NK-92 treated with Interleukin-12 subunit alpha and Interleukin-12 subunit beta, amount 100 ng/mL, for 24 hours (cell line): Measurements from ENCODE around the gene SEMA3C.

Experiments used
- DNase-seq: peaks from one replicate; lab custom pipeline; 2025; lab: John Stamatoyannopoulos, UW

The SEMA3C gene

DNA sequence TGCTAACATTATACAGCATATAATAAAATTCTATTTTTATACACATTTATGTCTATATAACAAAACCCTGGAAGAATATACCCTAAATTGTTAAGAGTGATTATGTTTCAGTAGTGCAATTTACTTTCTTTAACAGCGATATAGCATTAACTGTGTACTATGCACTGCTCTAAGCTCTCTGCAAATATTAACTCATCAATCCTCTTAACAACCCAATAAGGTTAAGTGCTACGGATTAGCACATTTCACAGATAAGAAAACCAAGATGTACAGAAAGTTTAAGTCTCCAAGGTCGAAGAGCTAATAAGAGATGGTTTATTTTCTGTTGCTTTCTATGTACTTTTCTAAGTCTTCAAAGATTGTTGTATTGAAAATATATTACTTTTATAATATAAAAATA is 95.8 kb downstream of the SEMA3C start:
- DNase-seq = no peak

DNA sequence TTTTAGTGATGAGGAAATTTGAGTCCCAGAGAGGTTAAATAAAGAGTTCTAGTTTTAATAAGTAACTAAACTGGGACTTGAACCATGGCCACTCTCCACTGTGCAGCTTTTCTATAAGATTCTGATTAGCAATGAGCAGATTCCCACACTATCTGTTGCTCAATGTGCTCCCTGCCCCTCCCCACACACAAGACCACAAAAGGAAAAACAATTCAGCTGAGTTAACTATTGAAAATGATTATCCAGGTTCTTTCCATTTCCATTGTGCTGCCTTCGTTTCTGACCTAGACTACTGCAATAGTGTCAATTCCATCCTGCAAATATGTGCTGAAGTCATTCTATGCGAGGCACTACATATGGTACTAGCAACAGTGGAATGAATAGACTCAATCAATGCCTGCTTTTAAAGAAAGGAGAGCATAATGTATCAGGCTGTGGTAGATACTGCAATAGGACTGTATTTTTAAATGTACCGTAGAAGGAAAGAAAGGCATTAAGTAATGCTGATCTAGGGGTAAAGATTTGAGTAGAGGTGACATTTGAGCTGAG is 97.0 kb downstream of the SEMA3C start:
- DNase-seq = no peak

DNA sequence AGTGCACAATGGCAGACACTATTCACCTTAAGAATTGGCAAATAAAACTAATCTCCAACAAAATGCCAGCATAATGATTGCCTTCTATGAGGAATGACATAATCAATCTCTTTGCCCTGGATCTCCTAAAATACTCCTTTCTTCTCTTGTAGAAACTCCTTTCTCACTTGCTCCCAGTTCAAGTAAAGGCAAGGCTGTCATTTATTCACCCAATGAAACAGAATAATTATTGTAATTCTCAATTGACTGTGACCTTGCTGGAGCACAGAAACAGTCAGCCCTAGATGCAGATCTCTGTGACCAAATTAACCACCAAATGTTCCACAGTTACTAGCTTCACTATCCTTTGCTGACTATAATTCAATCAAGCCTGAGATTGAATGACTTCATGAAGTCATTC is 99.3 kb downstream of the SEMA3C start:
- DNase-seq = no peak

DNA sequence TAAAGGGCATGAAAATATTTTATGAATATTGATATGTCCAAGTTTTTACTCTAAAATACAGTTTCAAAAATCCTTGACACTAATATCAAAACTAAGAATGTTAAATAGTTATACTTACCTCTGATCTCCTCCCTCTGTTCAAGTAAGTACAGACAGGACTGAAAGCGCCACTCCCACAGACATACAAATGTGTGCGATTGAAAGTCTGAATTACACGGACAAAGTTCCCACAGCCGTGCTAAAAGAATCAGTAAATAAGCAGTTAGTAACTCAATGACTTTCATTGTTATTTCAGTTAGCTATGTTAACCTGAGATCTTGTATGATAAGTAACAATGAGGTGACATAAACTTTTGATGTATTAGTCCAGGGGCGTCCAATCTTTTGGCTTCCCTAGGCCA is 100.7 kb downstream of the SEMA3C start:
- no peak for DNase-seq

DNA sequence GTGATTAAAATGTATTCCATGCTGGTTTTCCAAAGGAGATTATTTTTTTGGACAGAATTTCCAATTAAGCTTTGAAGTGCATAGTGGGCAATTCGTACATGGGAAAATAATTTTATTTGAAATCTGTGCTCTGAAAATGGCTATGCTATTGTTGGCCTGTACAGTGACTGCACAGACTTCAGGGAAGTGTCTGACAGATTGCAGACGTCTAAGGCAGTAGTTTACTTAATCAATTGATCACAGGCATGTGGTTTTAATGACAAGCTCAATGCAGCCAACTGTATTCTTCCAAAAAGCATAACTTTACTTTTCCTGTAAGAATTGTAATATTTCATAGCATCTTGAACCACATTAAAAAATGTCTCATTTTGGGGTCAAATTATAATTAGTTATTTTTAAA is 102.0 kb downstream of the SEMA3C start:
- DNase-seq = no peak

DNA sequence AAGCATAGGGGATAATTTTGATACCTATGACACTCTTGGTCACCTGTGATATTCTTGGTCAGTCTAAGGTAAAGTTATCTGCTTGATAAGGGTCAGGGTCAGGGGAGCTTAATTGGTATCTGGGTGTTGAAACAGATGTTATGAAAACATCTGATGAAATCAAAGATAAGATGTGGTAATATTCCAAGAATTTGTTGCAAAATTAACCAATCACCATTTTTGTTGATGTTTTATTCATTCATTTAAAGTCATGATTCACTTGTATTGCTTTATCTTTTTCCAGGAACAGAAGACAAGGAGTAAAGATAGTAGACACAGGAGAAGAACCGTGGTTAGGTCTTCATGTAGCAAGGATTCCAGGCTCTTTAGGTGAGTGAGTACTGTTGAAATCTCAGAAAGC is 103.1 kb downstream of the SEMA3C start:
- no peak for DNase-seq

DNA sequence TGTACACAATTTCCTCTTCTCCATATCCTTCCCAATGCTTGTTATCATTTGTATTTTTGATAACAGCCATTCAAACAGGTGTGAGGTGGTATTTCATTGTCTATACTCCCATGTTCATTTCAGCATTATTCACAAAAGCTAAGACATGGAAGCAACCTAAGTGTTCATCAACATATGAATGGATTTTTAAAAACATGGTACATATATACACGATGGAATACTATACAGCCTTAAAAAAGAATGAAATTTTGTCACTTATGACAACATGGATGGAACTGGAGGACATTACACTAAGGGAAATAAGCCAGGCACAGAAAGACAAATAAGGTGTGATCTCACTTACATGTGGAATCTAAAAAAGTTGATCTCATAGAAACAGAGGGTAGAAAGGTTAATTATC is 109.3 kb downstream of the SEMA3C start:
- no peak for DNase-seq

DNA sequence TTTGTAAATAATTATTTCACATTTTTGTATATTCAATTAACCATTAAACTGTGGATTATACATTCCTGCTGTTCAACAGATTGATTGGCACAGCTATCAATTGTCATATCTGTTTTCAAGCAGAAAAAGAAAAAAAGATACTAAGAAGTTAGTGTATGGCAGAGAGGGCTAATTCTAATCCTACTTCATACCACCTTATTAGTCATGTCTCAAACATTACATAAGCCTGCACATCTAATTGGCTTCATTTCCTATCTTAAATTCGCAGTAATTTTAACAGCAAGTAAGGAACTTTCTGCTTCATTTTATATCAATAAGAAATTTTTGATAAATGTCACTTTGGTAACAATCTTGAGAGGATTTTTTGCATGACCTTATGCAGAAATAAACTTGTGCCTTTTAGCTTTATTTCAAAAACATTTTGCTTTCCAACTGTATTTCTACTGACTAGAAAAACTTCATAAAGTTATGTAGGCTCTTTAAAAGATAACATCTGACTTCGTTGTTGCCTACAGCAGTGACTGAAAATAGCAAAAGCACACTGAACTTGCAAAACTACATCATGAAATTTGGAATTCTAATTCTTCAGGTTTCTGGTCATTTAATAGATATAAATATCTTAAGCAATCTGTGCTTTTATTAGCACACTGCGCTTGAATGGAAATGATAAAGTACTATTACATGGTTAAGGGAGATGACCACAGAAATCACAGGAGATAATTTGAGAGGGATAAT is 111.5 kb downstream of the SEMA3C start:
- DNase-seq = no peak

DNA sequence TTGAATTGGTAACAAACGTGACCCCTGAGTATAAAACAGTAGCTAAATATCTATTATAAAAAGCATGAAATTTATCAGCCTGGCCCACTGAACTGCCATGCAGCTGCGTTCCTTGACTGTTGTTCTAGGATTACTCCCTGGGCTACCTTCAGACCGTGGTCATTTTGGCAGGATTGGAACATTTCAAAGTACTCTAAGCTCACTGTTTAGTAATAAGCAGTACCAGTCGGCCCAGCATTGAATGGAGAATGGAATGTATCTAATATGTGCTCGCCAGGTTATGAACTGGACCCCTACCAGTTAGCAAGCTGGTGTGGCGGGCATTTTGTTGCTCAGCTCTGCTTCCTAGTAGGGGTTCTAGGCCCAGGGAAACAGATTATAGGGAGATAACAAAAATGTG is 112.2 kb downstream of the SEMA3C start:
- DNase-seq = no peak

DNA sequence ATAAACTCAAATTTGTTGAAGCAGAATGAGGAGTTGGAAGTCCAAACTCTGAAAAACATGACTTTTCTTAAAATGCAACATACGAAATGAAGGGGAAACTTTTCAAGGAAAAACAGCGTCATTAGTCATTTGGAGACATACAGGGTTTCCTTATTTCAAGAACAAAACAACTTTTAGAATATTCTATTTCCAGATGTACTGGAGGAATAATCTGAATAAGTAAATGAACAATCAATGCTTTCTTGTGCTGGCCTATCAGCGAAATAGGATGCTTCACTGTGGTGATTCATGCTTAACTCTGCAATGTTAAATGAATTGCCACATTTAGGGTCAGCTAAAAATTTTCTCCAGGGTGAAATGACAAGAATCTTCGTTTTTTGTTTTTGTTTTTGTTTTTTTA is 114.3 kb downstream of the SEMA3C start:
- no peak for DNase-seq

DNA sequence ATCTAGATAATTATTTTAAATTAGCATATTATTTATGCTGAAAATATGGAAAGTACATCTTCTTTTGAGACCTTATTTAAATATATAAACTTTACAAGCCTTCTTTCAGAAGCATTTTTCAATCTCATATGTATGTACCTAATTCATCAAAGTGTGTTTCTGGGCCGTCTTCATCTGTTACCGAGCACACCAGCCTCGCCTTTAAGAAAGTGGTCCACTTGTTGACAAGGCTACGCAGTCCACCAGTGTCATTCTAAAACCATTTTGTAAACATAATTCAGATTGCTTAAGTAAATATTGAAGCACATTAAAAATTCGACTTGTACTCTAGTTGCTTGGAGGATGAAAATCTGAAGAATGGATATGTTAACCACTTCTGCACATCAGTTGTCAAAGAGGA is 116.3 kb downstream of the SEMA3C start:
- DNase-seq = no peak

DNA sequence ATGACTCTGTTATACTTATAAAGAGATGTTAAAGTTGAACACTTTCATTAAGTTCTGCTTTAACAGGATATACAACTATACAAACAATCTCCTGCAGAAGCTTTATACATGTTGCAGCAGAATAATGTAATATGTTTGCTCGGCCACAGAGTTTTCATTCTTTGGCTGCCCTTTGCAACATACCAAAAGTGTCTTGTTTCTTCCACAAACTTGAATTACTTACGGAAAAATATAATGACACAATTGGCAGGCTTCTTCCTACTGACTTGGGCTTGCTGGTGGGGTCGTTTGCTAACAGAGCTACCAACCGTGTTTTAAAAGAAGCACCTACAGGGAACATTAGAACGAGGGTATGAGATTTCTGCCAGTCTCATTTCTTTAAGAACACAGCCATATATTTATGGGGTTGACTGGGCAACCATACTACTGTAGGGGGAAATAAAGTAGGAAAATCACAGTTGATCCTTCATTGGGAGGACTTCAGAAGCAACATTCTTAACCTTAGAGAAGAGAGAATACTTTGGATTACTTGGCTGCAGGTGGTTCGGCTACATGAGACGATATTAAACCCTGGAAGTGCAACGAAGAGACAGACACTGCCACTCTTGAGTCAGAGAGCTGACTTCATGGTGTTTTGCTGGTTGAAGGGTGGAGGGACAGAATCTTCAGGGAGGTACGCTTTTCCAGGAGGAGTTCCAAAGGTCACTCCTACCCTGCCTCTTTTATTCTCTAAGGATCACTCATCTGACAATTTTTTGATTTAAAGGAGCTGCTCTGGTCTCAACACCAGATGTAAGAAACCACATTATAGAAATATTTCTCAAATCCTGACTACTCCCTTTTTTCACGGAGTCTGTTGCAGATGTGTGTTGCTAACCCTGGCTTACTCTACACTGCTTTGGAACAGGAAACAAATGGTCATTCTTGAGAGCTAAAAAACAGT is 123.9 kb downstream of the SEMA3C start:
- DNase-seq = no peak

DNA sequence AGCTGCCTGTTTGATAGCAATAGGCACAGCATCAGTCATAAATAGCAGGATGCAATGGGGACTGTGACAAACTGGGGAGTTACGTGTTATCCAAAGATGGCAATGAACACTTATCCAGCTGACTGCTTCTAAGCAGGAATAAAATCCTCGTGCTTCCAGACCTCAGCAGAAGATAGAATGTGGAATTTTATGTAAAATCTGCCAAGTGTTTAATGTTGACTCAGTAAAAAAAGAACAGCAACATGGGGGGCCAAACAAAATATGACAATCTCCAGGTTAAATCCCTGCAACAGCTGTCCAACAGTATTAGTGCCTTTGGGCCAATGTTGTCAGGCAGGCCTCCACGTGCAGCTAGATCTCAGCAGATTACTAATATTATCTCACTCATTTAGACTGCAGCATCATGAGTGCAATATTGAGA is 127.3 kb downstream of the SEMA3C start:
- no peak for DNase-seq

DNA sequence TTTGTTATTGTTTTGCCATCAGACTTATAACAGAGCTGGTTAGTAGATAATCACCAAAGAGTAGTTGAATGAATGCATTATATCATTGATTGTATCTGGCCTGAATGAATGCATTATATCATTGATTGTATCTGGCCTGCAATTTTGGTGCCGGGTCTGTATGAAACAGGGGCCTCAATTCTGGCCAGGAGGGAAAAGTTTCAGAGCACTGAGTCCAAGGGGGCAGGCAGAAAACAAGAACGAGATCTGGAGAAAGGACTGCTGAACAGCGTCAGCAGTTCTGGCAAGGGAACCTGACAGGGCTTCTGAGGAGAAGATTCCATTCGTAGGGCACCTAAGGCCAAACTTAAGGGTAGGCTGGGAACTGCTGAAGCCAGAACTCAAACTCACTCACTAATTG is 128.0 kb downstream of the SEMA3C start:
- DNase-seq = no peak

DNA sequence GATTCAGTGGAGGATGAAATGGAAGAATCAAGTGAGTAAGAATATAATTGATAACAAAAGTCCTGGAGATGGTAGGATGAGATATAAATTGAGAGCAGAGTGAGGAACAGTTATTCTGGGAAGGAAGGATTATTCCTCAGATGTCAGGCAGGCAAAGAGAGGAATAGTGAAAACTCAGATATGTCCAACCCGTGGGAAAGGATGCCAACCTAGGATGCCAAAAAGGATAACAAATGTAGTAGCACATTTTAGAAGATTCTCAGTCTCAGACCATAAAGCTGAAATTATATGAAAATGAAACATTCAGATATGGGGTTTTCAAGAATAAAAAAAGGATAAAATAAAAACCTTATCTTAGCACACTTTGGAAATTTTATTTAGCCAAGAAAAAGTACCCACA is 131.1 kb downstream of the SEMA3C start:
- no peak for DNase-seq

DNA sequence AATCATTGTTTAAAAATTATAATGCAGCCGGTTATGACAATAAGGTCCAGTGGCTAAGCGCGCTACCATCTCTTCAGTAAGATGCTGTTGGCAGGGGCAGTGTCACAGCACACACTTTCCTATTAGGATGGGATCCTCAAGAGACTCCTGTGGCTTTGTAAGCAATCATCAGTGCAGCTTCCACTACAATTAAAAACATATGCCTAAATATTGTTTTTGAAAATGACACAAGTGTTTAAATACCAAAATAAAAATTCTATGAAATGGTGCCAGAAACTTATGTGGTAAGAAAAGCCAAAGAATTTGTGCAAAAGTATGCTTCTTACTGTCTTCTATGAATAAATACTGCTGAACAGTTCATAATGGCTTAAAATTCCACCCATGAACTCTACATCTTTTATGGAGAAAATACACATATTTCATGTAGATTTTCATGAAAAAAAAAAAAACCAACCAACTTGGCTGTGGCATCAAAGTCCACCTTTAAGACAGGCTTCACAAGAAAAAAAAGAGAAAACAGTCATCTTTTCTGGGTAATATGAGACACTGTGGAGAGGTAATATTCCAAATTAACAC is 132.8 kb downstream of the SEMA3C start:
- no peak for DNase-seq

DNA sequence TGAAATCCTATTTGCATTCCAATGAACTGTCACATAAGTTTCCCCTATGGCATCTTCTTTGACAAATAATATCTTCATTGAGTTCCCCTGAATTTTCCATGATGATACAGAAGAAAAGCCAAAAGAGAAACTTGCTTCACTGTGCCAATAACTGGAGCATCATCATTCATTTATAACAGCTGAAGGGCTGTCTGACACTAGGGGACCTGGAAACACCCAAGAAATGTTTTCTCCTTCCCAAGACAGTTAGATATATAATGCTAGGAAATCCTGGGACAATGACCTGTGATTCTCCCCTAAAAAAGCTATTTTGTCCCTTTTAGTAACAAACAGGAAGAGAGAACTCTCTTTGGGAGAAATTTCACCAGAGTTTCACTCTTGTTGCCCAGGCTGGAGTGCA is 133.6 kb downstream of the SEMA3C start:
- no peak for DNase-seq

DNA sequence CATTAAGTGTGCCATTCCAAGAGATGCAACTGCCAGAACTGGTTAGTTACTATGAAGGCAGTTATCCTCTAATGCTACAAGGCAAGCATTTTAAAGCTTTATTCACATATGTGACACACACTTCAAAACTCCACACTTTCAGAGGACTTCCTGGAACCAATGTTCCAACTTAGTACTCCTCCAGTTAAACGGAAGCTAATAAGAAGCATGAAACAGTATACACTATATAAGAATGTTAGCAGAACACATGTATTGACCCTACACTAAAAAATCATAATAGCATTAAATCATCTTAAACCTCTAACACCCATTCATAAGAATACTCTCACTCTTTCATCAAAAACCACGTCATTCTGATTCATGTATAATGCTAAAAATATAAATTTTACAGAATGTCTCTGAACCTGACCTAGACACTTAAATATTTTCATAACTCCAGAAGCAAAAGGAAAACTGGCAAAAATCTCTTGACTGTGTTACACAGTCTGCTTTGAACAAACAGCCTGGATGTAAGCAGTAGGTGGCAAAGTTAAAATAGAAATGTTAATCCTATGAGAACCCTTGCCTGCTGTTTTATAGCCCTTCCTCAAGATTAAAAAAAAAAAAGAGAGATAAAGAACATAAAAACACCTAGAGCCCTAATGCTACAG is 135.0 kb downstream of the SEMA3C start:
- no peak for DNase-seq

DNA sequence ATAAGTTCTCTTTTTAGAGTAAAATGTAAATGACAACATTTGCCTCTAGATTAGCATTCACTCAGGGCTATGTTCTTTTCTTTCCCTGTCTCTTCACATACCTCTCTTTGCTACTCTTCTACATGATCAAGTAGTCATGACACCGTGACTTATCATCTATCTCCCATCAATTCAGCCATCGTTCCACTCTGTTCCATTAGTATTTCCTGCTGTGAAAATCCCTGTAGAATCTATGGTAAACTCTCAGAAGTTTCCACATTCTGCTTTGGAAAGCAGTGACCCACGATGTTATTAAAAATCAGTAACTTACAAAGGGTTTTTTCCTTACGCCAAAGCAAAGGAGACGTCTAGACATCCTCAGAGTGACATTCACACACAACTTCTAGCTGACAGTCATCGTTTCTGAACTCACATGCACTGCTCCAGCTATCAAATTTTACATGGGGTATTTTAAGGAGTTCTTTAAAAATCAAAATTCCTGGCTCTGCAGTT is 135.6 kb downstream of the SEMA3C start:
- no peak for DNase-seq

DNA sequence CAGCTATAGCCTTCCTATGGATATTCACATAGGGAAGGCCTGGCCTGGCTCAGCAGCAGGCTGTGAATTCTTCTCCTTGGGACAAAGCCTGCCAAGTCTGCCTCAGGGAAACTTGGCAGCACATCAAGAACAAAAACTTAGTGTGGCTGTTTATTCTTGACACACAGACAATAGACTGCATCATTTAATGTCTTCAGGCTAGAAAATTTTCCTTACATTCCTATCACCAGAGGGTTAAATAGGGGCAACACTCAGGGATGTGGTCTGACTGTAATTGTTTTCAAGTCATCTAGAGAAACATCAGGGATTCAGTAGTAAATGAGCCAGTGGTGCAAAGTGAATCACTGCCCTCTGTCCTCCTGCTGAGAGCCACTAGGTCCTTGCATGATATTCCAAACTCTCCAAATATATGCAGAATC is 137.3 kb downstream of the SEMA3C start:
- DNase-seq = no peak

DNA sequence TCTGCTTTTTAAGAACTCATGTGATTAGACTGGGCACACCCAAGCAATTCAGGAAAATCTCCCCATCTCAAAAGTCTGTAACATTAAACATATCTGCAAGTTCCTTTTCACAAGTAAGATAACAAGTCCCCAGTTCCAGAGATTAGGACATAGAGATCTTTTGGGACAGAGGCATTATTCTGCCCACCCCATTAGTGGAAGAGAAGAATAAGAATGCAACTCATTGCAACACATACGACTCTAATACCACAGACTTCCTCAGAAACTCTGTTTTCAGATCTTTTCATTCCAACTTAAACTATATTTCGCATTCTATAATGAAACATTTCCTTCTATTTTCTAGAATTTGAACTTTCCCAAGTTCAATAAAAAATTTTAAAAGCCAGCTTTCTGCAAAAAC is 137.7 kb downstream of the SEMA3C start:
- DNase-seq = no peak

DNA sequence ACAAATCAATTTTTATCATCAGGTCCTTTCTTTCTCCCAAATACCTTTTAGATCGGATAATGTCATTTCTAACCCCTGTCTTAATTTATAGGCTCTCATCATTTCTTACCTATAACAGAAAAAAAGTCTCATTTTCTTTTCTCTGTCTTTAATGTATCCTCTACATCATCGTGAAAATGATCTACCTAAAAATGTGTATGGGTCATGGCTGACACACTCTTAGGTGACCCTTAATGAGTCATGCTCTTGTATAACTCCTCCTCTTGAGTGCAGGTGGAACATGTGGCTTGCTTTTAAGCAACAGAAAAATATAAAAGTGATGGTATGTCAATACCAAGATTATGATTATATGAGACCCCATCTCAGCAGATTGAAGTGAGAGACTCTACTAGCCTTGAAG is 139.4 kb downstream of the SEMA3C start:
- DNase-seq = no peak
